CD14-positive monocyte (primary cell): ENCODE results near the gene TFPI2. TPM values are rescaled to one million over a fixed set of nuclear protein-coding genes. Genes with fewer than 3 reads are reported as not detected.

Experiments used
- DNase-seq, 3 donors: peaks; one replicate each; pipeline ENCODE4 v3.0.0-alpha.2; 2011 to 2022
- H2AFZ ChIP-seq: 2 replicates; pipeline ENCODE4 v1.6.0; 2012; ENCODE audit warnings: mild to moderate bottlenecking, low read depth, low read length, inconsistent platforms; ENCODE audit not compliant: insufficient read depth, poor library complexity, severe bottlenecking
- H3K27ac ChIP-seq, 2 donors: 1 replicate in 1 of 2; 2 replicates in 1 of 2; pipeline ENCODE4 v1.5.1; 2012 to 2013; ENCODE audit warnings: low read length in 2 of 2, control low read depth in 1 of 2, inconsistent platforms in 1 of 2, low read depth in 1 of 2, mild to moderate bottlenecking in 1 of 2
- H3K27me3 ChIP-seq, 2 donors: one replicate each; pipeline versions ENCODE4 v1.6.0 to v1.6.1; 2011 to 2013; ENCODE audit warnings: low read length in 2 of 2; ENCODE audit not compliant: control insufficient read depth in 2 of 2, insufficient read depth in 2 of 2
- H3K36me3 ChIP-seq, 2 donors: replicated peaks in 1 of 2; 1 replicate in 1 of 2; 2 replicates in 1 of 2; pipeline versions ENCODE4 v1.5.1 to v1.6.1; 2012 to 2013; ENCODE audit warnings: low read length in 2 of 2, control low read depth in 1 of 2, inconsistent platforms in 1 of 2, mild to moderate bottlenecking in 1 of 2; ENCODE audit not compliant: insufficient read depth in 2 of 2, control insufficient read depth in 1 of 2
- H3K4me1 ChIP-seq, 2 donors: 1 replicate in 1 of 2; 2 replicates in 1 of 2; pipeline versions ENCODE4 v1.5.1 to v1.6.1; 2012 to 2013; ENCODE audit warnings: low read length in 2 of 2, control low read depth in 1 of 2, inconsistent platforms in 1 of 2, mild to moderate bottlenecking in 1 of 2, moderate library complexity in 1 of 2; ENCODE audit not compliant: insufficient read depth in 2 of 2, control insufficient read depth in 1 of 2
- H3K4me2 ChIP-seq: replicated peaks from 2 replicates; pipeline ENCODE3; 2012; ENCODE audit warnings: low read length, moderate library complexity, mild to moderate bottlenecking; ENCODE audit not compliant: poor library complexity, severe bottlenecking; ENCODE audit errors: extremely low read depth
- H3K4me3 ChIP-seq, 3 experiments: fragments of 200-600 bp in 1 of 3; sonication (generic) in 1 of 3; replicated peaks in 1 of 3; 1 replicate in 2 of 3; 2 replicates in 1 of 3; pipeline ENCODE4 v1.5.1; 2011 to 2013; ENCODE audit warnings: low read length in 3 of 3, mild to moderate bottlenecking in 3 of 3, control low read depth in 2 of 3, low read depth in 2 of 3, inconsistent platforms in 1 of 3, moderate library complexity in 1 of 3
- H3K79me2 ChIP-seq: 2 replicates; pipeline ENCODE4 v1.6.0; 2012; ENCODE audit warnings: mild to moderate bottlenecking, control low read depth, inconsistent platforms, low read length, moderate library complexity; ENCODE audit not compliant: insufficient read depth
- H3K9ac ChIP-seq: 2 replicates; pipeline ENCODE4 v1.6.0; 2017; ENCODE audit warnings: low read length, mild to moderate bottlenecking; ENCODE audit not compliant: insufficient read depth, poor library complexity, severe bottlenecking
- H3K9me3 ChIP-seq, 2 donors: replicated peaks in 1 of 2; 1 replicate in 1 of 2; 2 replicates in 1 of 2; pipeline versions ENCODE4 v1.5.1 to v1.6.1; 2012 to 2013; ENCODE audit warnings: low read length in 2 of 2, control low read depth in 1 of 2; ENCODE audit not compliant: control insufficient read depth in 1 of 2, insufficient read depth in 1 of 2
- H4K20me1 ChIP-seq: 2 replicates; pipeline ENCODE4 v1.6.0; 2012; ENCODE audit warnings: mild to moderate bottlenecking, low read length, control low read depth, moderate library complexity; ENCODE audit not compliant: insufficient read depth
- H3K27ac Mint-ChIP-seq, 7 donors: one replicate each; pipeline ENCODE4 v1.8.0; 2020; ENCODE audit warnings: mild to moderate bottlenecking in 7 of 7, mixed read lengths in 7 of 7, moderate library complexity in 6 of 7, inconsistent platforms in 2 of 7
- H3K27me3 Mint-ChIP-seq, 3 donors: one replicate each; pipeline ENCODE4 v1.8.0; 2021 to 2022; ENCODE audit warnings: low read depth in 3 of 3, mild to moderate bottlenecking in 3 of 3, mixed read lengths in 3 of 3, moderate library complexity in 3 of 3, inconsistent platforms in 1 of 3
- H3K36me3 Mint-ChIP-seq, 2 donors: one replicate each; pipeline ENCODE4 v1.8.0; 2020; ENCODE audit warnings: mixed read lengths in 2 of 2, inconsistent platforms in 1 of 2, mild to moderate bottlenecking in 1 of 2
- H3K4me1 Mint-ChIP-seq: one replicate; pipeline ENCODE4 v1.8.0; 2020; ENCODE audit warnings: mild to moderate bottlenecking, mixed read lengths
- H3K4me3 Mint-ChIP-seq, 2 donors: one replicate each; pipeline ENCODE4 v1.8.0; 2020; ENCODE audit warnings: mild to moderate bottlenecking in 2 of 2, mixed read lengths in 2 of 2, moderate library complexity in 1 of 2
- H3K9me3 Mint-ChIP-seq, 7 donors: one replicate each; pipeline ENCODE4 v1.8.0; 2020 to 2022; ENCODE audit warnings: mixed read lengths in 7 of 7, mild to moderate bottlenecking in 6 of 7, moderate library complexity in 6 of 7, inconsistent platforms in 2 of 7
- intact Hi-C, 2 donors: fragments of 100-400 bp; cut with micrococcal nuclease; formaldehyde crosslinking; loops; one replicate each; pipeline versions ENCODE4 v1.15.0 to v1.15.1; 2023
- polyA plus RNA-seq, 3 donors: library from polyadenylated mRNA; depleted of rRNA in 1 of 3; unstranded in 2 of 3; stranded (reverse) in 1 of 3; fragments of 300-500 nt in 2 of 3; fragments of >200 nt in 1 of 3; fragmentation: Illumina TruSeq in 2 of 3; gene quantifications; 1 replicate in 2 of 3; 2 replicates in 1 of 3; pipeline ENCODE4 v1.2.3, GENCODE V29; 2012 to 2021
- TF ChIP-seq, protein P1 (sequence below): fragments of 200-600 bp; IDR thresholded peaks from one replicate; pipeline ENCODE4 v1.8.0; 2022; ENCODE audit warnings: antibody characterized with exemption, mild to moderate bottlenecking

The TFPI2 gene
- polyA plus RNA-seq, 3 donors: not detected

DNA sequence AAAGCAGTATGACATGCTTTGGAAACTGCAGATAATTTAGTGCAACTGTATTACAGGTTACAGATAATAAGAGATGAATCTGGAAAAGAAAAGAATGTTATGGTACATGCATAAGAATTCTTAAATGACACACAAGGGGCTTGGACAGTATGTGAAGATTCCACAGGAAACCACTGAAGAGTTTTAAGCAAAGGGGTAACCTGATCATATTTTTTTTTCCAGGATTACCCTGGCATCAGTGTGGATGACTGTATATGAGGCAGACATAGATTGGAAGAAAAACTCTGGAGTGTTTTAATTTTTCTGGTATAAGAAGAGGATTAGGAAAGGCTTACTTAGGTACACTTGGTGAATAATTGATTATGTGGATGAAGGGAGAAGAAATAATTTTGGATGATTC is 8.1 kb downstream of the TFPI2 start:
- no peak overlapping the region for H2AFZ ChIP-seq
- no peaks in the 10 kb centered on the region for H3K36me3 ChIP-seq
- no peak overlapping the region for H3K4me3 Mint-ChIP-seq
- H3K27ac Mint-ChIP-seq: no peak overlapping the region
- no peak overlapping the region for H3K4me2 ChIP-seq
- no peaks in the 10 kb centered on the region for H3K4me1 Mint-ChIP-seq
- H3K27me3 ChIP-seq: peaks cover 4% of the 10 kb centered on the region in 2 donors
- H4K20me1 ChIP-seq: no peaks in the 10 kb centered on the region
- peaks cover 0 to 7% (median under 1%) of the 10 kb centered on the region in 7 donors for H3K9me3 Mint-ChIP-seq
- no peak for DNase-seq
- H3K36me3 Mint-ChIP-seq: no peaks in the 10 kb centered on the region
- peaks cover 0 to 5% (median 2%) of the 10 kb centered on the region in 3 donors for H3K27me3 Mint-ChIP-seq
- H3K27ac ChIP-seq: no peak overlapping the region
- TF ChIP-seq, protein P1, sequence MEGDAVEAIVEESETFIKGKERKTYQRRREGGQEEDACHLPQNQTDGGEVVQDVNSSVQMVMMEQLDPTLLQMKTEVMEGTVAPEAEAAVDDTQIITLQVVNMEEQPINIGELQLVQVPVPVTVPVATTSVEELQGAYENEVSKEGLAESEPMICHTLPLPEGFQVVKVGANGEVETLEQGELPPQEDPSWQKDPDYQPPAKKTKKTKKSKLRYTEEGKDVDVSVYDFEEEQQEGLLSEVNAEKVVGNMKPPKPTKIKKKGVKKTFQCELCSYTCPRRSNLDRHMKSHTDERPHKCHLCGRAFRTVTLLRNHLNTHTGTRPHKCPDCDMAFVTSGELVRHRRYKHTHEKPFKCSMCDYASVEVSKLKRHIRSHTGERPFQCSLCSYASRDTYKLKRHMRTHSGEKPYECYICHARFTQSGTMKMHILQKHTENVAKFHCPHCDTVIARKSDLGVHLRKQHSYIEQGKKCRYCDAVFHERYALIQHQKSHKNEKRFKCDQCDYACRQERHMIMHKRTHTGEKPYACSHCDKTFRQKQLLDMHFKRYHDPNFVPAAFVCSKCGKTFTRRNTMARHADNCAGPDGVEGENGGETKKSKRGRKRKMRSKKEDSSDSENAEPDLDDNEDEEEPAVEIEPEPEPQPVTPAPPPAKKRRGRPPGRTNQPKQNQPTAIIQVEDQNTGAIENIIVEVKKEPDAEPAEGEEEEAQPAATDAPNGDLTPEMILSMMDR: no peak
- intact Hi-C loops: no loop called here
- H3K9ac ChIP-seq: no peak overlapping the region
- H3K4me3 ChIP-seq: no peak overlapping the region
- H3K79me2 ChIP-seq: no peaks in the 10 kb centered on the region
- no peaks in the 10 kb centered on the region for H3K4me1 ChIP-seq
- no peaks in the 10 kb centered on the region for H3K9me3 ChIP-seq

DNA sequence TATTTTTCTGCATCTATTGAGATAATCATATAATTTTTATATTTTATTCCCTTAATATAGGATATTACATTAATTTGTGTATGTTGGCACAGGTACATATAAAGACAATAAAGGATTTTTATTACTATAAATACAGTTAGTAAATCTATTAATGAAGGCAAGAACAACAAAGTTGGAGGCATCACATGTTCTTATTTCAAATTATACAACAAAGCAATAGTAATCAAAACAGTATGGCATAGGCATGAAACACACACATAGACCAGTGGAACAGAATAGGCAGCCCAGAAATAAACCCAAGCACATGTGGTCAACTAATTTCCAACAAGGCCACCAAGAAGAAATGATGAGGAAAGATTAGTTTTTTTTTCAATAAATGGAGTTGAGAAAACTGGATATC is 11.2 kb downstream of the TFPI2 start:
- Histone ChIP-seq H3K9me3 (peaks cover 0 to 2% of the 10 kb centered on the region in 2 donors), H3K36me3 (no peaks in the 10 kb centered on the region), H3K4me1 (no peaks in the 10 kb centered on the region), H3K9ac (no peak overlapping the region), H3K4me2 (no peak overlapping the region), H3K79me2 (no peaks in the 10 kb centered on the region), H4K20me1 (no peaks in the 10 kb centered on the region), H2AFZ (no peak overlapping the region), H3K27ac (no peak overlapping the region), H3K27me3 (no peaks in the 10 kb centered on the region), H3K4me3 (no peak overlapping the region)
- Mint-ChIP-seq H3K36me3 (no peaks in the 10 kb centered on the region), H3K4me1 (no peaks in the 10 kb centered on the region), H3K27me3 (peaks cover 0 to 6% (median 2%) of the 10 kb centered on the region in 3 donors), H3K27ac (no peak overlapping the region), H3K9me3 (peaks cover 0 to 7% (median 3%) of the 10 kb centered on the region in 7 donors), H3K4me3 (no peak overlapping the region)
- TF ChIP-seq, protein P1: no peak
- DNase-seq: no peak
- intact Hi-C loops: no loop called here
